Panc1 (cell line): ENCODE results near the gene TRDN. TPM values are rescaled to one million over a fixed set of nuclear protein-coding genes. Genes with fewer than 3 reads are reported as not detected.

Source experiments
- ATAC-seq: fragments of 200-7000 bp; cut with Tn5 transposase; 2 replicates; pipeline ENCODE4 v1.9.1; 2020; ENCODE audit warnings: mild to moderate bottlenecking, moderate library complexity
- BruUV-seq: library from RNA; stranded (reverse); fragments of 400-500 nt; replicated peaks from 2 replicates; lab custom pipeline; 2021; lab: Mats Ljungman, UMichigan
- CTCF ChIA-PET: fragments of 300-600 bp; sonication (Branson Sonifier 250); formaldehyde crosslinking; loops from one replicate; lab custom pipeline; 2022; ENCODE audit warnings: antibody characterized with exemption; lab: Charles Lee
- POLR2A ChIA-PET: fragments of 300-600 bp; sonication (Branson Sonifier 250); formaldehyde crosslinking; loops from one replicate; lab custom pipeline; 2022; ENCODE audit warnings: antibody characterized with exemption; lab: Charles Lee
- DNase-seq: peaks from one replicate; pipeline ENCODE4 v3.0.0-alpha.2; 2010; ENCODE audit warnings: low read depth, low spot score
- H3K27ac ChIP-seq: 2 replicates; pipeline ENCODE4 v1.5.1; 2011; ENCODE audit warnings: mild to moderate bottlenecking, low read length, inconsistent platforms
- H3K27me3 ChIP-seq: fragments of 200-500 bp; sonication (Bioruptor generic); 2 replicates; pipeline ENCODE4 v1.6.0; 2014; ENCODE audit warnings: low read length, inconsistent platforms; ENCODE audit not compliant: control insufficient read depth, insufficient read depth
- H3K36me3 ChIP-seq: fragments of 200-500 bp; sonication (Bioruptor generic); 2 replicates; pipeline ENCODE4 v1.5.1; 2014; ENCODE audit warnings: inconsistent platforms, mild to moderate bottlenecking, low read length, moderate library complexity; ENCODE audit not compliant: control insufficient read depth, insufficient read depth
- H3K4me1 ChIP-seq: 2 replicates; pipeline ENCODE4 v1.5.1; 2011; ENCODE audit warnings: inconsistent platforms, mild to moderate bottlenecking, low read length, moderate library complexity; ENCODE audit not compliant: control insufficient read depth, insufficient read depth
- H3K4me3 ChIP-seq, 2 experiments: 2 replicates each; pipeline ENCODE4 v1.5.1; 2011 to 2012; ENCODE audit warnings: low read depth in 2 of 2, low read length in 2 of 2, mild to moderate bottlenecking in 2 of 2, inconsistent platforms in 1 of 2, moderate library complexity in 1 of 2
- H3K9me3 ChIP-seq: fragments of 200-500 bp; sonication (Bioruptor generic); 2 replicates; pipeline ENCODE4 v1.5.1; 2014; ENCODE audit warnings: low read depth, mild to moderate bottlenecking, inconsistent platforms, low read length, moderate library complexity; ENCODE audit not compliant: control insufficient read depth, insufficient read depth
- POLR2AphosphoS5 ChIP-seq: IDR thresholded peaks from 2 replicates; pipeline ENCODE4 v1.6.1; 2012; ENCODE audit warnings: mild to moderate bottlenecking, low read depth, low read length, moderate library complexity
- SIN3A ChIP-seq: IDR thresholded peaks from 2 replicates; pipeline ENCODE4 v1.6.1; 2012; ENCODE audit warnings: low read depth, mild to moderate bottlenecking, low read length, moderate library complexity, borderline replicate concordance; ENCODE audit not compliant: insufficient read depth
- TCF7L2 ChIP-seq: IDR thresholded peaks from 2 replicates; pipeline ENCODE4 v1.6.1; 2011; ENCODE audit warnings: mild to moderate bottlenecking, low read depth, low read length, inconsistent platforms
- in situ Hi-C: cut with HindIII; loops from 2 replicates; pipeline ENCODE4 v1.10.0; 2016; ENCODE audit warnings: low sequenced_read_pairs, low pct_unique_long_range_greater_than_20kb
- intact Hi-C: fragments of 100-400 bp; cut with micrococcal nuclease; formaldehyde crosslinking; loops from one replicate; pipeline ENCODE4 v1.10.0; 2022; ENCODE audit not compliant: unreplicated experiment
- total RNA-seq: library from RNA; stranded (reverse); gene quantifications from one replicate; pipeline ENCODE4 v1.2.1, GENCODE V29; 2021; ENCODE audit not compliant: unreplicated experiment
- TF ChIP-seq, protein P1 (sequence below): fragments of 450-650 bp; IDR thresholded peaks from 2 replicates; pipeline ENCODE4 v1.5.1; 2017; ENCODE audit warnings: mild to moderate bottlenecking
- TF ChIP-seq, protein P2 (sequence below), 2 experiments: IDR thresholded peaks; 2 replicates each; pipeline ENCODE4 v1.6.1; 2011 to 2012; ENCODE audit warnings: low read depth in 2 of 2, control low read depth in 1 of 2, low read length in 1 of 2, mild to moderate bottlenecking in 1 of 2, moderate library complexity in 1 of 2; ENCODE audit not compliant: insufficient read depth in 1 of 2

Gene TRDN
- total RNA-seq, 1 experiment from 2014 or later, result not detected

DNA sequence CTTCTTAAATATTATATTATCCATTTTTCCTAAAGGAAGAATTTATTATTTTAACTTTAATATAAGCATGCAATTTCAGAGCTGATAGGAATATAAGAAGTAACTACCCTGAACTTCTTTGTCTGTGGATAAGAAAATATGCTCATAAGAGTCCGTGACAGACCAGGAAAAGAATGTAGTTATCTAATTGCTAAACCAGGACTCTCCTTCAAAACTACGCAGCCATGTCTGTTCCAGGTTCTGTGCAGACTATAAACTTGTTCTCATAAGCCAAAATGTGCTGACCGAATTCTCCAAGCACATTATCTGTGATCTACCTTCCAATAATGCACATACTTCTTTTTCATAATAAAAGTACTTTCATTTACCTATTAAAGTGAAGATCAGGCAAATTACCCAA is 116.5 kb downstream of the TRDN start:
- ATAC-seq (no peak), DNase-seq (no peak)
- ChIA-PET CTCF (no interaction called here), POLR2A (no interaction called here)
- H3K27ac ChIP-seq, result no peak overlapping the region
- no peaks in the 10 kb centered on the region for H3K9me3 ChIP-seq
- BruUV-seq, result no TSS peak
- H3K36me3 ChIP-seq, result no peaks in the 10 kb centered on the region
- H3K4me1 ChIP-seq, result no peaks in the 10 kb centered on the region
- TF ChIP-seq POLR2AphosphoS5 (no peak), SIN3A (no peak), TCF7L2 (no peak)
- TF ChIP-seq, protein P1, sequence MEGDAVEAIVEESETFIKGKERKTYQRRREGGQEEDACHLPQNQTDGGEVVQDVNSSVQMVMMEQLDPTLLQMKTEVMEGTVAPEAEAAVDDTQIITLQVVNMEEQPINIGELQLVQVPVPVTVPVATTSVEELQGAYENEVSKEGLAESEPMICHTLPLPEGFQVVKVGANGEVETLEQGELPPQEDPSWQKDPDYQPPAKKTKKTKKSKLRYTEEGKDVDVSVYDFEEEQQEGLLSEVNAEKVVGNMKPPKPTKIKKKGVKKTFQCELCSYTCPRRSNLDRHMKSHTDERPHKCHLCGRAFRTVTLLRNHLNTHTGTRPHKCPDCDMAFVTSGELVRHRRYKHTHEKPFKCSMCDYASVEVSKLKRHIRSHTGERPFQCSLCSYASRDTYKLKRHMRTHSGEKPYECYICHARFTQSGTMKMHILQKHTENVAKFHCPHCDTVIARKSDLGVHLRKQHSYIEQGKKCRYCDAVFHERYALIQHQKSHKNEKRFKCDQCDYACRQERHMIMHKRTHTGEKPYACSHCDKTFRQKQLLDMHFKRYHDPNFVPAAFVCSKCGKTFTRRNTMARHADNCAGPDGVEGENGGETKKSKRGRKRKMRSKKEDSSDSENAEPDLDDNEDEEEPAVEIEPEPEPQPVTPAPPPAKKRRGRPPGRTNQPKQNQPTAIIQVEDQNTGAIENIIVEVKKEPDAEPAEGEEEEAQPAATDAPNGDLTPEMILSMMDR, result no peak
- TF ChIP-seq, protein P2, sequence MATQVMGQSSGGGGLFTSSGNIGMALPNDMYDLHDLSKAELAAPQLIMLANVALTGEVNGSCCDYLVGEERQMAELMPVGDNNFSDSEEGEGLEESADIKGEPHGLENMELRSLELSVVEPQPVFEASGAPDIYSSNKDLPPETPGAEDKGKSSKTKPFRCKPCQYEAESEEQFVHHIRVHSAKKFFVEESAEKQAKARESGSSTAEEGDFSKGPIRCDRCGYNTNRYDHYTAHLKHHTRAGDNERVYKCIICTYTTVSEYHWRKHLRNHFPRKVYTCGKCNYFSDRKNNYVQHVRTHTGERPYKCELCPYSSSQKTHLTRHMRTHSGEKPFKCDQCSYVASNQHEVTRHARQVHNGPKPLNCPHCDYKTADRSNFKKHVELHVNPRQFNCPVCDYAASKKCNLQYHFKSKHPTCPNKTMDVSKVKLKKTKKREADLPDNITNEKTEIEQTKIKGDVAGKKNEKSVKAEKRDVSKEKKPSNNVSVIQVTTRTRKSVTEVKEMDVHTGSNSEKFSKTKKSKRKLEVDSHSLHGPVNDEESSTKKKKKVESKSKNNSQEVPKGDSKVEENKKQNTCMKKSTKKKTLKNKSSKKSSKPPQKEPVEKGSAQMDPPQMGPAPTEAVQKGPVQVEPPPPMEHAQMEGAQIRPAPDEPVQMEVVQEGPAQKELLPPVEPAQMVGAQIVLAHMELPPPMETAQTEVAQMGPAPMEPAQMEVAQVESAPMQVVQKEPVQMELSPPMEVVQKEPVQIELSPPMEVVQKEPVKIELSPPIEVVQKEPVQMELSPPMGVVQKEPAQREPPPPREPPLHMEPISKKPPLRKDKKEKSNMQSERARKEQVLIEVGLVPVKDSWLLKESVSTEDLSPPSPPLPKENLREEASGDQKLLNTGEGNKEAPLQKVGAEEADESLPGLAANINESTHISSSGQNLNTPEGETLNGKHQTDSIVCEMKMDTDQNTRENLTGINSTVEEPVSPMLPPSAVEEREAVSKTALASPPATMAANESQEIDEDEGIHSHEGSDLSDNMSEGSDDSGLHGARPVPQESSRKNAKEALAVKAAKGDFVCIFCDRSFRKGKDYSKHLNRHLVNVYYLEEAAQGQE (IDR thresholded peaks at IDR 0.05; ENCODE audit: insufficient read depth in 1 of 2, low read depth in 2 of 2, low read length in 1 of 2), result no peak
- intact Hi-C loops, result no loop called here
- in situ Hi-C loops, result no loop called here
- no peak overlapping the region for H3K4me3 ChIP-seq
- no peaks in the 10 kb centered on the region for H3K27me3 ChIP-seq

DNA sequence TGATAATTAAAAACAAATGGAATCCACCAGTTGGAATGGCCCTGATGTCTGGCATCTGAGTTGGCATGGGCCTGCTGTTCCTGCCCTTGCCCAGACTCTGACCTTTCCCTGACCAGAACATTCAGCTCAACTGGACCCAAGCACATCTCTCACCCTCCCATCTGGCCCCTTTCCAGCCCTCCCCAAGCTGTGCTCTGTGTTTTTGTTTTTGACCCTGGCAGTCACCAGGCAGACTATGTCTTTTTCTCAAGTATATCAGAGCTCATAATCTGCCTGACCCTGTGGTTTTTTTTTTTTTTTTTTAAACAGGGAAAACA is 117.6 kb downstream of the TRDN start:
- H3K27me3 ChIP-seq, result no peaks in the 10 kb centered on the region
- TF ChIP-seq SIN3A (no peak), TCF7L2 (no peak), POLR2AphosphoS5 (no peak)
- TF ChIP-seq, protein P1, result no peak
- TF ChIP-seq, protein P2 (IDR thresholded peaks at IDR 0.05; ENCODE audit: insufficient read depth in 1 of 2, low read depth in 2 of 2, low read length in 1 of 2), result no peak
- no peaks in the 10 kb centered on the region for H3K4me1 ChIP-seq
- in situ Hi-C loops (no loop called here), intact Hi-C loops (no loop called here)
- CTCF ChIA-PET, result no interaction called here
- BruUV-seq, result no TSS peak
- no peak overlapping the region for H3K27ac ChIP-seq
- no peak for DNase-seq
- no peak for ATAC-seq
- H3K4me3 ChIP-seq, result no peak overlapping the region
- POLR2A ChIA-PET, result interaction anchor here (0.6 kb wide), 1 partner anchor 17 kb away, joined by 3 read pairs; no protein-coding TSS in a partner anchor
- no peaks in the 10 kb centered on the region for H3K9me3 ChIP-seq
- H3K36me3 ChIP-seq, result no peaks in the 10 kb centered on the region
